Activated T-helper 1 cell treated with anti-CD3 and anti-CD28 coated beads, Interleukin-12 subunit alpha, Interleukin-12 subunit beta, Interleukin-2, Interleukin-4 antibody, amounts not matched to agents 30 ng/mL and 10 ng/mL and 1 ng/mL, durations not matched to agents 14 hours and 24 hours and 36 hours (primary cell): ENCODE data around the gene PHOX2A. TPM values are rescaled to one million over a fixed set of nuclear protein-coding genes. Genes with fewer than 3 reads are reported as not detected.
"Not testable (repeated sequence)": the region's sequence is repeated elsewhere in the genome, so short reads cannot be mapped to it uniquely, and the experiment has no call there.

Source experiments
- DNase-seq: peaks from one replicate; pipeline ENCODE4 v3.0.0; 2021; ENCODE audit warnings: low spot score
- H3K27ac Mint-ChIP-seq: one replicate; pipeline ENCODE4 v1.8.0; 2021; ENCODE audit warnings: mild to moderate bottlenecking, mixed read lengths
- H3K27me3 Mint-ChIP-seq: one replicate; pipeline ENCODE4 v1.8.0; 2022; ENCODE audit warnings: mild to moderate bottlenecking, moderate library complexity, mixed read lengths; ENCODE audit not compliant: insufficient read depth
- H3K36me3 Mint-ChIP-seq: one replicate; pipeline ENCODE4 v1.8.0; 2021; ENCODE audit warnings: low read depth, mixed read lengths
- H3K4me1 Mint-ChIP-seq: one replicate; pipeline ENCODE4 v1.8.0; 2021; ENCODE audit warnings: low read depth, mixed read lengths
- H3K4me3 Mint-ChIP-seq: one replicate; pipeline ENCODE4 v1.8.0; 2021; ENCODE audit warnings: mild to moderate bottlenecking, moderate library complexity, mixed read lengths
- H3K9me3 Mint-ChIP-seq: one replicate; pipeline ENCODE4 v1.8.0; 2021; ENCODE audit warnings: mixed read lengths
- intact Hi-C: fragments of 100-400 bp; cut with micrococcal nuclease; formaldehyde crosslinking; loops from one replicate; pipeline ENCODE4 v1.15.1; 2024
- total RNA-seq: library from RNA; stranded (reverse); gene quantifications from 2 replicates; pipeline ENCODE4 v1.2.3, GENCODE V29; 2022

Gene PHOX2A
- total RNA-seq, 1 donor from 2014 or later, result not detected

GRCh38 chr11:72221386-72222075 is 22.4 kb downstream of the PHOX2A start:
- DNase-seq, result no peak
- H3K4me3 Mint-ChIP-seq, result no peak overlapping the region
- no peaks in the 10 kb centered on the region for H3K9me3 Mint-ChIP-seq
- intact Hi-C loops, result loop anchor here (2.0 to 10.0 kb wide), 5 partner anchors 17 to 1153 kb away; partner anchors contain the start of genes RELT and STARD10
- no peak overlapping the region for H3K27ac Mint-ChIP-seq
- peaks cover 26% of the 10 kb centered on the region for H3K4me1 Mint-ChIP-seq
- peaks cover 12% of the 10 kb centered on the region for H3K27me3 Mint-ChIP-seq
- H3K36me3 Mint-ChIP-seq, result no peaks in the 10 kb centered on the region

GRCh38 chr11:72220696-72221363 is 23.1 kb downstream of the PHOX2A start:
- H3K9me3 Mint-ChIP-seq, result no peaks in the 10 kb centered on the region
- H3K36me3 Mint-ChIP-seq, result no peaks in the 10 kb centered on the region
- H3K4me1 Mint-ChIP-seq, result peaks cover 26% of the 10 kb centered on the region
- no peak for DNase-seq
- intact Hi-C loops, result loop anchor here (5.0 to 10.0 kb wide), 3 partner anchors 191 to 1154 kb away; partner anchors contain the start of genes RELT and STARD10
- H3K4me3 Mint-ChIP-seq, result no peak overlapping the region
- H3K27me3 Mint-ChIP-seq, result peaks cover 17% of the 10 kb centered on the region
- peak overlapping the region; percentile 56 for H3K27ac Mint-ChIP-seq

GRCh38 chr11:72218251-72218745 is 25.7 kb downstream of the PHOX2A start:
- H3K27me3 Mint-ChIP-seq, result peaks cover 28% of the 10 kb centered on the region
- H3K4me3 Mint-ChIP-seq, result no peak overlapping the region
- H3K9me3 Mint-ChIP-seq, result no peaks in the 10 kb centered on the region
- H3K4me1 Mint-ChIP-seq, result peaks cover 18% of the 10 kb centered on the region
- intact Hi-C loops, result no loop called here
- H3K36me3 Mint-ChIP-seq, result no peaks in the 10 kb centered on the region
- no peak for DNase-seq
- no peak overlapping the region for H3K27ac Mint-ChIP-seq

GRCh38 chr11:72217841-72218240 is 26.1 kb downstream of the PHOX2A start:
- DNase-seq, result no peak
- H3K27me3 Mint-ChIP-seq, result peaks cover 32% of the 10 kb centered on the region
- intact Hi-C loops, result no loop called here
- H3K36me3 Mint-ChIP-seq, result no peaks in the 10 kb centered on the region
- H3K27ac Mint-ChIP-seq, result no peak overlapping the region
- peaks cover 16% of the 10 kb centered on the region for H3K4me1 Mint-ChIP-seq
- H3K9me3 Mint-ChIP-seq, result no peaks in the 10 kb centered on the region
- H3K4me3 Mint-ChIP-seq, result no peak overlapping the region

- intact Hi-C loops, result no loop called here
- H3K9me3 Mint-ChIP-seq, result no peaks in the 10 kb centered on the region
- H3K27ac Mint-ChIP-seq, result no peak within 1 kb of the TSS
- no peak for DNase-seq
- H3K4me3 Mint-ChIP-seq, result no peak within 1 kb of the TSS
- no peaks in the 10 kb centered on the region for H3K36me3 Mint-ChIP-seq
- peaks cover 36% of the 10 kb centered on the region for H3K27me3 Mint-ChIP-seq
- H3K4me1 Mint-ChIP-seq, result peaks cover 7% of the 10 kb centered on the region
Observed at GRCh38 chr11:72216638-72217037, 27.3 kb downstream of the PHOX2A start, which contains the start of gene FOLR2. Gene FOLR2 (plus strand): TSS chr11:72216794. CDS start chr11:72218585, 1,791 bp downstream.

- H3K4me1 Mint-ChIP-seq, result no peaks in the 10 kb centered on the region
- intact Hi-C loops, result no loop called here
- H3K9me3 Mint-ChIP-seq, result peaks cover 22% of the 10 kb centered on the region
- no peak for DNase-seq
- peaks cover 35% of the 10 kb centered on the region for H3K27me3 Mint-ChIP-seq
- H3K27ac Mint-ChIP-seq, result no peak overlapping the region
- H3K36me3 Mint-ChIP-seq, result no peaks in the 10 kb centered on the region
- no peak overlapping the region for H3K4me3 Mint-ChIP-seq
Observed at GRCh38 chr11:72209101-72209500, 34.9 kb downstream of the PHOX2A start.

- no peak overlapping the region for H3K4me3 Mint-ChIP-seq
- peaks cover 22% of the 10 kb centered on the region for H3K9me3 Mint-ChIP-seq
- DNase-seq, result no peak
- intact Hi-C loops, result no loop called here
- no peaks in the 10 kb centered on the region for H3K36me3 Mint-ChIP-seq
- peaks cover under 1% of the 10 kb centered on the region for H3K4me1 Mint-ChIP-seq
- no peak overlapping the region for H3K27ac Mint-ChIP-seq
- H3K27me3 Mint-ChIP-seq, result peaks cover 27% of the 10 kb centered on the region
Observed at GRCh38 chr11:72208281-72208680, 35.7 kb downstream of the PHOX2A start.

- H3K4me3 Mint-ChIP-seq, H3K36me3 Mint-ChIP-seq, DNase-seq, intact Hi-C loops, H3K27ac Mint-ChIP-seq: not testable (repeated sequence)
- Mint-ChIP-seq H3K27me3 (peaks cover 21% of the 10 kb centered on the region), H3K9me3 (peaks cover 22% of the 10 kb centered on the region), H3K4me1 (peaks cover 11% of the 10 kb centered on the region)
Observed at GRCh38 chr11:72206794-72207193, 37.2 kb downstream of the PHOX2A start.

- H3K36me3 Mint-ChIP-seq, result no peaks in the 10 kb centered on the region
- intact Hi-C loops, result no loop called here
- no peak overlapping the region for H3K27ac Mint-ChIP-seq
- H3K27me3 Mint-ChIP-seq, result peaks cover 10% of the 10 kb centered on the region
- H3K9me3 Mint-ChIP-seq, result peaks cover 16% of the 10 kb centered on the region
- DNase-seq, result no peak
- H3K4me1 Mint-ChIP-seq, result peaks cover 11% of the 10 kb centered on the region
- H3K4me3 Mint-ChIP-seq, result no peak overlapping the region
Observed at GRCh38 chr11:72204886-72205285, 39.1 kb downstream of the PHOX2A start.

GRCh38 chr11:72203163-72203562 is 40.8 kb downstream of the PHOX2A start:
- no peak for DNase-seq
- H3K36me3 Mint-ChIP-seq, result no peaks in the 10 kb centered on the region
- peaks cover under 1% of the 10 kb centered on the region for H3K9me3 Mint-ChIP-seq
- peaks cover 11% of the 10 kb centered on the region for H3K4me1 Mint-ChIP-seq
- H3K27ac Mint-ChIP-seq, result no peak overlapping the region
- H3K4me3 Mint-ChIP-seq, result no peak overlapping the region
- H3K27me3 Mint-ChIP-seq, result peaks cover 2% of the 10 kb centered on the region
- intact Hi-C loops, result no loop called here

GRCh38 chr11:72202571-72202970 is 41.4 kb downstream of the PHOX2A start:
- peaks cover 11% of the 10 kb centered on the region for H3K4me1 Mint-ChIP-seq
- H3K9me3 Mint-ChIP-seq, result no peaks in the 10 kb centered on the region
- H3K27me3 Mint-ChIP-seq, result peaks cover 2% of the 10 kb centered on the region
- H3K36me3 Mint-ChIP-seq, result no peaks in the 10 kb centered on the region
- intact Hi-C loops, result no loop called here
- DNase-seq, result no peak
- H3K27ac Mint-ChIP-seq, result no peak overlapping the region
- no peak overlapping the region for H3K4me3 Mint-ChIP-seq

- intact Hi-C loops, H3K9me3 Mint-ChIP-seq, H3K36me3 Mint-ChIP-seq, H3K4me3 Mint-ChIP-seq, H3K27ac Mint-ChIP-seq, DNase-seq, H3K27me3 Mint-ChIP-seq: not testable (repeated sequence)
- peaks cover 11% of the 10 kb centered on the region for H3K4me1 Mint-ChIP-seq
Observed at GRCh38 chr11:72201445-72201844, 42.5 kb downstream of the PHOX2A start.
